ENCODE results near the gene PTGES. TPM values are rescaled to one million over a fixed set of nuclear protein-coding genes. Genes with fewer than 3 reads are reported as not detected.
A peak's percentile ranks its signal among the peaks of the same experiment; 100 is the strongest.

Gene PTGES
- total and polyA plus RNA-seq, 9 of the 15 experiments (the other 6 are each of a cell fraction or from before 2014, with no cell fraction given) = 0.13 TPM; not detected in 8

GRCh38 chr9:129757045-129757444 is 4.2 kb upstream of the PTGES start:
- no peak overlapping the region for H3K4me2 ChIP-seq (ENCODE audit: insufficient read depth, low read length)
- TF ChIP-seq SPI1 (IDR thresholded peaks at IDR 0.05; ENCODE audit: borderline replicate concordance, low read depth, low read length) (peak; percentile 72; the same call in 1 of the 2 replicates), ZNF23 (CRISPR knock-in tag; IDR thresholded peaks at IDR 0.05) (no peak)
- no peaks in the 10 kb centered on the region for H3K79me2 ChIP-seq (ENCODE audit: control insufficient read depth, insufficient read depth, low read length)
- 0 out of 2 replicates have a peak, but pooled peaks cover 5% of the 10 kb centered on the region for H4K20me1 ChIP-seq (replicated peaks; ENCODE audit: control insufficient read depth, insufficient read depth, low read length)
- no peak overlapping the region for H3K9ac ChIP-seq (ENCODE audit: insufficient read depth in 1 of 2, low read depth in 2 of 2, low read length in 2 of 2)
- ChIA-PET POLR2A (interaction anchor here (1.1 to 2.7 kb wide), 4 partner anchors 10 to 23 kb away, joined by 3 to 12 read pairs (median 6); no protein-coding TSS in a partner anchor), CTCF (ENCODE audit: low intra/inter-chr PET ratio) (no interaction called here)
- no peaks in the 10 kb centered on the region for H3K9me1 ChIP-seq (ENCODE audit: control insufficient read depth, insufficient read depth, low read length)
- no peak overlapping the region for H3K27ac ChIP-seq (ENCODE audit: extremely low read depth, low read depth, low read length)
- FAIRE-seq (no peak), DNase-seq (ENCODE audit: extremely low read depth in 1 of 4, low spot score in 3 of 4) (no peak), ATAC-seq (no peak)
- H3K4me3 ChIP-seq = no peak overlapping the region
- 47% methylated on average over 9 of the region's 9 CpGs for WGBS (ENCODE audit: insufficient coverage, low coverage, missing lambda C conversion rate)
- peaks cover 28 to 38% of the 10 kb centered on the region in 2 experiments for H3K27me3 ChIP-seq (ENCODE audit: control insufficient read depth in 2 of 2, insufficient read depth in 2 of 2, low read length in 2 of 2)
- no peak overlapping the region for H2AFZ ChIP-seq (ENCODE audit: low read depth, low read length)
- peaks cover 27 to 32% of the 10 kb centered on the region in 2 experiments for H3K4me1 ChIP-seq (replicated peaks in 1 of 2; ENCODE audit: control insufficient read depth in 2 of 2, insufficient read depth in 2 of 2, low read length in 2 of 2)
- BruUV-seq (replicated peaks) = no TSS peak
- intact Hi-C loops (cut with micrococcal nuclease) = no loop called here
- in situ Hi-C loops (cut with MboI) = no loop called here
- H3K36me3 ChIP-seq (ENCODE audit: control insufficient read depth, insufficient read depth, low read length) = no peaks in the 10 kb centered on the region
- no peaks in the 10 kb centered on the region for H3K9me3 ChIP-seq (replicated peaks; ENCODE audit: control insufficient read depth, insufficient read depth, low read depth, low read length)

- Histone ChIP-seq H4K20me1 (replicated peaks; ENCODE audit: control insufficient read depth, insufficient read depth, low read length) (no peaks in the 10 kb centered on the region), H3K4me3 (no peak overlapping the region), H3K4me2 (ENCODE audit: insufficient read depth, low read length) (no peak overlapping the region), H3K27ac (ENCODE audit: extremely low read depth, low read depth, low read length) (no peak overlapping the region), H3K4me1 (replicated peaks in 1 of 2; ENCODE audit: control insufficient read depth in 2 of 2, insufficient read depth in 2 of 2, low read length in 2 of 2) (peaks cover 23 to 30% of the 10 kb centered on the region in 2 experiments), H3K27me3 (ENCODE audit: control insufficient read depth in 2 of 2, insufficient read depth in 2 of 2, low read length in 2 of 2) (peaks cover 33 to 46% of the 10 kb centered on the region in 2 experiments), H3K9ac (ENCODE audit: insufficient read depth in 1 of 2, low read depth in 2 of 2, low read length in 2 of 2) (peak overlapping the region in 1 of 2 experiments; percentile 15; a peak in 1 of 4 replicates), H3K9me1 (ENCODE audit: control insufficient read depth, insufficient read depth, low read length) (no peaks in the 10 kb centered on the region), H3K79me2 (ENCODE audit: control insufficient read depth, insufficient read depth, low read length) (no peaks in the 10 kb centered on the region), H3K9me3 (replicated peaks; ENCODE audit: control insufficient read depth, insufficient read depth, low read depth, low read length) (no peaks in the 10 kb centered on the region), H2AFZ (ENCODE audit: low read depth, low read length) (no peak overlapping the region), H3K36me3 (ENCODE audit: control insufficient read depth, insufficient read depth, low read length) (no peaks in the 10 kb centered on the region)
- no TSS peak for BruUV-seq (replicated peaks)
- POLR2A ChIA-PET = interaction anchor here (1.0 to 2.7 kb wide), 6 partner anchors 10 to 18 kb away, joined by 3 to 12 read pairs (median 6); no protein-coding TSS in a partner anchor
- intact Hi-C loops (cut with micrococcal nuclease) (no loop called here), in situ Hi-C loops (cut with MboI) (no loop called here)
- FAIRE-seq = no peak
- CTCF ChIA-PET (ENCODE audit: low intra/inter-chr PET ratio) = no interaction called here
- no peak for TF ChIP-seq ESRRA (IDR thresholded peaks at IDR 0.05; ENCODE audit: borderline replicate concordance, low read depth)
- no peak for TF ChIP-seq HNRNPL (IDR thresholded peaks at IDR 0.05; ENCODE audit: low read depth, low read length)
- TF ChIP-seq TBL1XR1 (IDR thresholded peaks at IDR 0.05; ENCODE audit: low read length in 2 of 2) = no peak
- no peak for TF ChIP-seq ZBTB43 (CRISPR knock-in tag; IDR thresholded peaks at IDR 0.05)
- no peak for TF ChIP-seq BHLHE40 (IDR thresholded peaks at IDR 0.05; ENCODE audit: low read length)
- TF ChIP-seq GTF2A2 (tag; IDR thresholded peaks at IDR 0.05) = no peak
- TF ChIP-seq SAFB2 (IDR thresholded peaks at IDR 0.05; ENCODE audit: borderline replicate concordance, low read depth, low read length, severe bottlenecking) = no peak
- TF ChIP-seq, protein P1, sequence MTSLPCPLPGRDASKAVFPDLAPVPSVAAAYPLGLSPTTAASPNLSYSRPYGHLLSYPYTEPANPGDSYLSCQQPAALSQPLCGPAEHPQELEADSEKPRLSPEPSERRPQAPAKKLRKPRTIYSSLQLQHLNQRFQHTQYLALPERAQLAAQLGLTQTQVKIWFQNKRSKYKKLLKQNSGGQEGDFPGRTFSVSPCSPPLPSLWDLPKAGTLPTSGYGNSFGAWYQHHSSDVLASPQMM (CRISPR knock-in tag; IDR thresholded peaks at IDR 0.05) = no peak
- TF ChIP-seq ZFP30 (CRISPR knock-in tag; IDR thresholded peaks at IDR 0.05; ENCODE audit: borderline replicate concordance) = no peak
- TF ChIP-seq ZNF445 (CRISPR knock-in tag; IDR thresholded peaks at IDR 0.05; ENCODE audit: low read depth) = no peak
- no peak for ATAC-seq
- WGBS (ENCODE audit: insufficient coverage, low coverage, missing lambda C conversion rate) = 41% methylated on average over 6 of the region's 6 CpGs
- no peak for DNase-seq (ENCODE audit: extremely low read depth in 1 of 4, low spot score in 3 of 4)
Measured at GRCh38 chr9:129756191-129756590, 3.3 kb upstream of the PTGES start.
